Keratinocyte (primary cell): ENCODE measurements around the gene NRDC. TPM values are rescaled to one million over a fixed set of nuclear protein-coding genes. Genes with fewer than 3 reads are reported as not detected.

Experiments used
- DNase-seq: peaks from one replicate; pipeline ENCODE4 v3.0.0-alpha.2; 2011; ENCODE audit warnings: low read depth, missing footprints, low spot score
- FAIRE-seq: peaks from 2 replicates; lab custom pipeline; 2011; peaks lifted over from hg19 to GRCh38; lab: Jason Lieb, UNC
- H2AFZ ChIP-seq: 2 replicates; pipeline ENCODE4 v1.6.0; 2012; ENCODE audit warnings: low read length, control low read depth, inconsistent platforms; ENCODE audit not compliant: control insufficient read depth
- H3K27ac ChIP-seq: 2 replicates; pipeline ENCODE4 v1.5.1; 2011; ENCODE audit warnings: low read length; ENCODE audit not compliant: control insufficient read depth, insufficient read depth
- H3K27me3 ChIP-seq: 3 replicates; pipeline ENCODE4 v1.6.0; 2011; ENCODE audit warnings: low read length; ENCODE audit not compliant: control insufficient read depth, insufficient read depth; ENCODE audit errors: extremely low read depth
- H3K36me3 ChIP-seq, 2 experiments: 2 replicates in 1 of 2; 3 replicates in 1 of 2; pipeline ENCODE4 v1.5.1; 2011; ENCODE audit warnings: low read length in 2 of 2, mild to moderate bottlenecking in 1 of 2; ENCODE audit not compliant: control insufficient read depth in 2 of 2, insufficient read depth in 2 of 2; ENCODE audit errors: extremely low read depth in 1 of 2
- H3K4me1 ChIP-seq: 3 replicates; pipeline ENCODE4 v1.5.1; 2011; ENCODE audit warnings: low read length; ENCODE audit not compliant: control insufficient read depth, insufficient read depth; ENCODE audit errors: extremely low read depth
- H3K4me2 ChIP-seq: 3 replicates; pipeline ENCODE4 v1.6.0; 2011; ENCODE audit warnings: low read depth, low read length; ENCODE audit not compliant: control insufficient read depth, insufficient read depth; ENCODE audit errors: extremely low read depth
- H3K4me3 ChIP-seq, 3 experiments: fragments of 200-600 bp in 1 of 3; sonication (generic) in 1 of 3; 2 replicates in 2 of 3; 3 replicates in 1 of 3; pipeline ENCODE4 v1.5.1; 2011 to 2016; ENCODE audit warnings: low read length in 3 of 3, mild to moderate bottlenecking in 3 of 3, control low read depth in 2 of 3, inconsistent platforms in 1 of 3, low read depth in 1 of 3, mixed read lengths in 1 of 3, mixed run types in 1 of 3, moderate library complexity in 1 of 3; ENCODE audit not compliant: control insufficient read depth in 2 of 3, insufficient read depth in 2 of 3; ENCODE audit errors: extremely low read depth in 1 of 3
- H3K79me2 ChIP-seq: 2 replicates; pipeline ENCODE4 v1.6.0; 2012; ENCODE audit warnings: low read length; ENCODE audit not compliant: control insufficient read depth, insufficient read depth
- H3K9ac ChIP-seq: 3 replicates; pipeline ENCODE4 v1.6.0; 2011; ENCODE audit warnings: low read length; ENCODE audit not compliant: control insufficient read depth, insufficient read depth; ENCODE audit errors: extremely low read depth
- H3K9me1 ChIP-seq: 3 replicates; pipeline ENCODE4 v1.6.0; 2011; ENCODE audit warnings: low read length; ENCODE audit not compliant: control insufficient read depth, insufficient read depth; ENCODE audit errors: extremely low read depth
- H3K9me3 ChIP-seq: 2 replicates; pipeline ENCODE4 v1.5.1; 2012; ENCODE audit warnings: low read depth, low read length; ENCODE audit not compliant: control insufficient read depth
- H4K20me1 ChIP-seq: 3 replicates; pipeline ENCODE4 v1.6.0; 2011; ENCODE audit warnings: low read length; ENCODE audit not compliant: control insufficient read depth, insufficient read depth; ENCODE audit errors: extremely low read depth
- EZH2 ChIP-seq: IDR thresholded peaks from one replicate; pipeline ENCODE4 v1.6.1; 2012; ENCODE audit warnings: inconsistent platforms, mild to moderate bottlenecking, low read length, moderate library complexity
- dilution Hi-C: fragments of 300-500 bp; cut with MboI; formaldehyde crosslinking; loops from one replicate; pipeline ENCODE4 v1.7.0; 2020; ENCODE audit warnings: low sequenced_read_pairs; ENCODE audit not compliant: extremely low pct_ligation_motif_present
- polyA plus RNA-seq, 5 experiments: library from polyadenylated mRNA; depleted of rRNA in 3 of 5; stranded (reverse) in 3 of 5; stranded (forward) in 1 of 5; unstranded in 1 of 5; fragments of >200 nt; gene quantifications; 1 replicate in 1 of 5; 2 replicates in 3 of 5; 3 replicates in 1 of 5; pipeline versions ENCODE4 v1.2.1 to v1.2.3, GENCODE V29; 2011 to 2012; ENCODE audit warnings: missing spikeins in 2 of 5, low read depth in 1 of 5, low replicate concordance in 1 of 5
- TF ChIP-seq, protein P1 (sequence below), 3 experiments: IDR thresholded peaks in 1 of 3; conservative IDR thresholded peaks in 1 of 3; optimal IDR thresholded peaks in 1 of 3; 2 replicates in 2 of 3; 3 replicates in 1 of 3; pipeline versions ENCODE3 to v1.5.1; 2011; ENCODE audit warnings: low read length in 3 of 3, mild to moderate bottlenecking in 3 of 3, moderate library complexity in 2 of 3, control low read depth in 1 of 3, inconsistent platforms in 1 of 3; ENCODE audit not compliant: insufficient read depth in 2 of 3; ENCODE audit errors: extremely low read depth in 1 of 3

The NRDC gene
- polyA plus RNA-seq, 1 donor (not counting 4 experiments of a cell fraction or from before 2014, with no cell fraction given) = 183 TPM

DNA sequence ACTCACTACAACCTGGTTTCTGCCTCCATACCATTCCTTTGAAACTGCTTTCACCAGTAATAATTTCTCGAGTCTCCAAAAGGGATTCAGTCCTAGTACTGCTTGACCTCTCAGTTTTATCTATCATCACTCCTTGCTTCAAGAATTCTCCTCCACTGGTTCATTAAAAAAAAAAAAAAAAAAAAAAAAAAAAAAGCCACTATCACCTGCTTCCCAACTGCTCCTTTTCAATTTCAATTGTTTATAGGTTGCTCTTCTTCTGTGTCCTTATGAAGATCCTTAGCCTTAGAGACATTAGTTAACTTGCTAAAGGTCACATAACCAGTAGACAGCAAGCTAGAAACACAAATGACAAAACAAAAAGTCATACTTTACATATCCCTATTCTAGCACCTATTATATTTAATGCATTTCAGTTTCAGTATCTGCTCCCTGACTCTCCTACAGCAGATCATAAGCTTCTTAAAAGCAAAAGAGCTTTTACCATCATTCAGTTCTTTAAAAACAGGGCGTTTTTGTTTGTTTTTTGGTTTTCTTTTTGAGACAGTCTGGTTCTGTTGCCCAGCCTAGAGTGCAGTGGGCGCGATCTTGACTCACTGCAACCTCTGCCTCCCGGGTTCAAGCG is 7.1 kb downstream of the NRDC start:
- H3K4me1 ChIP-seq = peaks cover 14% of the 10 kb centered on the region
- H3K4me3 ChIP-seq = no peak overlapping the region
- H3K27ac ChIP-seq = no peak overlapping the region
- H3K79me2 ChIP-seq = peaks cover 98% of the 10 kb centered on the region
- dilution Hi-C loops = no loop called here
- no peak for DNase-seq
- H3K4me2 ChIP-seq = peak overlapping the region; percentile 27
- H3K9me1 ChIP-seq = no peaks in the 10 kb centered on the region
- no peak overlapping the region for H2AFZ ChIP-seq
- H3K9me3 ChIP-seq = no peaks in the 10 kb centered on the region
- H3K27me3 ChIP-seq = no peaks in the 10 kb centered on the region
- peaks cover 2 to 4% of the 10 kb centered on the region in 2 experiments for H3K36me3 ChIP-seq
- no peak for TF ChIP-seq EZH2
- TF ChIP-seq, protein P1, sequence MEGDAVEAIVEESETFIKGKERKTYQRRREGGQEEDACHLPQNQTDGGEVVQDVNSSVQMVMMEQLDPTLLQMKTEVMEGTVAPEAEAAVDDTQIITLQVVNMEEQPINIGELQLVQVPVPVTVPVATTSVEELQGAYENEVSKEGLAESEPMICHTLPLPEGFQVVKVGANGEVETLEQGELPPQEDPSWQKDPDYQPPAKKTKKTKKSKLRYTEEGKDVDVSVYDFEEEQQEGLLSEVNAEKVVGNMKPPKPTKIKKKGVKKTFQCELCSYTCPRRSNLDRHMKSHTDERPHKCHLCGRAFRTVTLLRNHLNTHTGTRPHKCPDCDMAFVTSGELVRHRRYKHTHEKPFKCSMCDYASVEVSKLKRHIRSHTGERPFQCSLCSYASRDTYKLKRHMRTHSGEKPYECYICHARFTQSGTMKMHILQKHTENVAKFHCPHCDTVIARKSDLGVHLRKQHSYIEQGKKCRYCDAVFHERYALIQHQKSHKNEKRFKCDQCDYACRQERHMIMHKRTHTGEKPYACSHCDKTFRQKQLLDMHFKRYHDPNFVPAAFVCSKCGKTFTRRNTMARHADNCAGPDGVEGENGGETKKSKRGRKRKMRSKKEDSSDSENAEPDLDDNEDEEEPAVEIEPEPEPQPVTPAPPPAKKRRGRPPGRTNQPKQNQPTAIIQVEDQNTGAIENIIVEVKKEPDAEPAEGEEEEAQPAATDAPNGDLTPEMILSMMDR (optimal IDR thresholded peaks at IDR 0.05 in 1 of 3, IDR thresholded peaks at IDR 0.05 in 1 of 3, conservative IDR thresholded peaks at IDR 0.05 in 1 of 3; ENCODE audit: extremely low read depth in 1 of 3, insufficient read depth in 2 of 3, low read length in 3 of 3) = no peak
- no peak overlapping the region for H3K9ac ChIP-seq
- FAIRE-seq = no peak
- H4K20me1 ChIP-seq = peaks cover 3% of the 10 kb centered on the region

DNA sequence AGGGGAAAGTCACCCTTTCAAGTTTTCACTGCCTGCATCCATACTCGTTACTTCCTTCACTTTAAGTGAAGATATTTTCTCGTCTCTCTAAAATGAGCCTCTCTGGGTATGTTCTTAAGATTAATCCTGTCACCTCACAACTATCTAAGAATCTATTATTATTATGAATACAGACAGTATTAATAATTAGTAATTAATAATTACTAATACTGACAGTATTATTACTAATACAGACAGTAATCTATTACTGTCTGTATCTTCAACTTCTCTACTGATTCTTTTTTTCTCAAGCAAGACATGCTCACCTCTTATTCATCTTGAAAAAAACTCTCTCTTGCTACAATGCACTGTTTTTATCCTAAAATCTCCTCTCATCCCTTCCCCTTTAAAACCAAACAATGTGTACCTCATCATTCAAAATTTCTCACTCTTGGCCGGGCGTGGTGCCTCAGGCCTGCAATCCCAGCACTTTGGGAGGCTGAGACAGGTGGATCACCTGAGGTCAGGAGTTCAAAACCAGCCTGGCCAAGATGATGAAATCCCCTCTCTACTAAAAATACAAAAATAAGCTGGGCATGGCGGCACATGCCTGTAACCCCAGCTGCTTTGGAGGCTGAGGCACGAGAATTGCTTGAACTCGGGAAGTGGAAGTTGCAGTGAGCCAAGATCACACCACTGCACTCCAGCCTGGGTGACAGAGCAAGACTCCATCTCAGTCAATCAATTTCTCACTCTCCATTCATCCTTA is 7.8 kb downstream of the NRDC start:
- dilution Hi-C loops = no loop called here
- Histone ChIP-seq H3K4me3 (no peak overlapping the region), H3K9me3 (no peaks in the 10 kb centered on the region), H4K20me1 (peaks cover 3% of the 10 kb centered on the region), H3K79me2 (peaks cover 98% of the 10 kb centered on the region), H3K4me2 (peak overlapping the region; percentile 27), H3K27me3 (no peaks in the 10 kb centered on the region), H3K27ac (no peak overlapping the region), H3K36me3 (peaks cover 2 to 4% of the 10 kb centered on the region in 2 experiments), H2AFZ (no peak overlapping the region), H3K9ac (no peak overlapping the region), H3K4me1 (peaks cover 8% of the 10 kb centered on the region), H3K9me1 (no peaks in the 10 kb centered on the region)
- no peak for DNase-seq
- TF ChIP-seq EZH2 = no peak
- FAIRE-seq = no peak
